ENCODE measurements around the gene SART3.
A peak's percentile ranks its signal among the peaks of the same experiment; 100 is the strongest.
"Not testable (repeated sequence)": the region's sequence is repeated elsewhere in the genome, so short reads cannot be mapped to it uniquely, and the experiment has no call there.

Gene SART3

GRCh38 chr12:108581311-108582227 is 20.6 kb upstream of the SART3 start:
- DNase-seq: no peak

- no peak for DNase-seq
Measured at GRCh38 chr12:108580531-108580930, 19.6 kb upstream of the SART3 start.

GRCh38 chr12:108578813-108579212 is 17.8 kb upstream of the SART3 start:
- no peak for DNase-seq

DNA sequence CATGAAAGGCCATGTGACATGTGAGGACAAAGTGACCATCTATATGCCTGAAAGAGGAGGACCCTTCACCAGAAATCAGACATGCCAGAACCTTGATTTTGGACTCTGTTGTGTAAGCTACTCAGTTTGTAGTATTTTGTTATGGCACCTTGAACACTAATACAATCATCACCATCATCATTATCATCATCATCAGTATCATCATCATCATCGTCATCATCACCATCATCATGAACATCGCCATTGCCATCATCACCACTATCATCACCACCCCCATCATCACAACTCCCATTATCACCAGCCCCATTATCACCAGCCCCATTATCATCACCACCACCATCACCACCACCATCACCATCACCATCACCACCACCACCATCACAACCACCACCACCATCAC is 17.3 kb upstream of the SART3 start:
- no peak for DNase-seq

GRCh38 chr12:108577458-108577857 is 16.5 kb upstream of the SART3 start:
- DNase-seq: no peak

DNA sequence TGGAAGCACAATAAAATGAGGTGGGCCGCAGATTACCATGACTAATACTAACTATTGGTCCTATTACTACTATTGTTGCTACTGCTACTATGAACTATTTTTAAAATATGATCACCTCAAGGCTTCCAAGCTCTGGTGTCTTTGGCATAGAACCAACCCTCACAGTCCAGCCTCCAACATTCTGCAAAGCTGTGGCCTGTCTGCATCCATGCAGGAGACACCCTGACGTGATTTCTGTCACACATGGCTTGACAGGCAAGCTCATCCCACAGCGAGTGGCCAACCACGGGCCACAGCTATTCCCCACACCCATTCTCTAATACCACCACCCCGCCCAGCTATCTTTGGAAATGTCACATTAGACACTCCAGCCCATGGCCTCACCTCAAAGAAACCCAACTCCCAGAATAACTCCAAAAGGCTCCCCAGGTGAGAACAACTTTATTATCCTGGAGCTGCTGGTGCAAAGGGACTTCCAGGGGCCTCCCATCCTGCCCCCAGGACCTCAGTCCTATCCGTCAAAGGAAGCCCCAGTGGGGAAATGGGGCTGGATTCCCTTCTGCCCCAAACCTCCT is 15.8 kb upstream of the SART3 start:
- no peak for DNase-seq

DNA sequence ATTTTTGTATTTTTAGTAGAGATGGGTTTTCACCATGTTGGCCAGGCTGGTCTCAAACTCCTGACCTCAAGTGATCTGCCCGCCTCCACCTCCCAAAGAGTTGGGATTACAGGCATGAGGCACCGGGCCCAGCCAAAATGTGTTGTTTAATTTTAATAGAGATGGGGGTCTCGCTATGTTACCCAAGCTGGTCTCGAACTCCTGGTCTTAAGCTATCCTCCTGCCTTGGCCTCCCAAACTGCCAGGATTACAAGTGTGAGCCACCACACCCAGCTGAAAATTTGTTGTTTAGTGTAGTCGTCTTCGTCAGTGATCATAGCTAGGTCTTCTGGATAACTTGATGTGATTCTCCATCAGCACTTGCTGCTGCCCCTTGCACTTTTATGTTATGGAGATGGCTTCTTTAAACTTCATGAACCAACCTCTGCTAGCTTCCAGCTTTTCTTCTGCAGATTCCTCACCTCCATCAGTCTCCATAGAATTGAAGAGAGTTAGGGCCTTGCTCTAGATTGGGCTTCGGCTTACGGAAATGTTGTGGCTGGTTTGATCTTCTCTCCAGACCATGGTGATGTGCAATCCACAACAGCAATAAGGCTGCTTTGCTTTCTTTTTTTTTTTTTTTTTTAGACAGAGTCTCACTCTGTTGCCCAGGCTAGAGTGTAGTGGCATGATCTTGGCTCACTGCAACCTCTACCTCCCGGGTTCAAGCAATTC is 14.4 kb upstream of the SART3 start:
- no peak for DNase-seq

- not testable (repeated sequence) for DNase-seq
Measured at GRCh38 chr12:108574276-108574675, 13.3 kb upstream of the SART3 start.

DNA sequence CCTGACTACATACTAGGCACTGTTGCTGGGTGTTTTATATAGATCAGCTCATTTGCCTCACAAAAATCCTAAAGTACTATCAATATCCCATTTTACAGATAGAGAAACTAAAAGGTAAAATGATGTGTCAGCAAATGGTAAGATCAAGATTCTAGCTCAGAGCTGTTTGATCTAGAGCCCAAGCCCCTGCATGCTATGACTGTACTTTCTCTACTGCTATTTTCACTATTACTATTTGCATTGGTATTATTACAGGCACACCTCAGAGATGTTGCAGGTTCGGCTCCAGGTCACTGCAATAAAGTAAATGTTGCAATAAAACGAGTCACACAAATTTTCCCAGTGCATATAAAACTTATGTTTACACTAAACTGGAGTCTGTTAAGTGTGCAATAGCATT is 12.3 kb upstream of the SART3 start:
- peak; percentile 88 for DNase-seq

DNA sequence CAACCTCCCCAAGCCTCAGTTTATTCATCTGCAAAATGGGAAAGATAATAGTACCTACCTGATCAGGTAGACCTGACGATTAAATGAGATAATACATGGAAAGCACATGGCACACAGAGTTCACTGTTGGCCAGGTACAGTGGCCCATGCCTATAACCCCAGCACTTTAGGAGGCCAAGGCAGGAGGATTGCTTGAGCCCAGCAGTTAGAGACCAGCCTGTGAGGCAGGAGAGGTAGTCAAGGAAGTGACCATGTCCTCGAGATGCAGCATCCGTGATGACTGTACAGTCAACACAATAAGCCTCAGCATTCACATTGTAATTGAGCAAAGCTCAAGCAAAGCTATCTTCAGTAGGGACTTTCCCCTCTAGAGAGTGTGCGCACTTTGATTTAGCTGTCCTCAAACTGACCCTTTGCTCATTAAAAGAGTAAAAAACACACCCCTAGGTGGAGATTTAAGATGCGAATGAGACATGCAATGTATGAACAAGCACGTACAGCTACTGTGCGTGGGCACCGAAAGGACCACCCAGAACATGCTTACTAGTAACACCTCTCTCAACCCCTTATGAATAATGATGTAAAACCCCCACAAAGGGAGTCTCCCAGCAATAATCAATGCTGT is 11.3 kb upstream of the SART3 start:
- peak; percentile 38 for DNase-seq

GRCh38 chr12:108571609-108572165 is 10.7 kb upstream of the SART3 start:
- no peak for DNase-seq

DNA sequence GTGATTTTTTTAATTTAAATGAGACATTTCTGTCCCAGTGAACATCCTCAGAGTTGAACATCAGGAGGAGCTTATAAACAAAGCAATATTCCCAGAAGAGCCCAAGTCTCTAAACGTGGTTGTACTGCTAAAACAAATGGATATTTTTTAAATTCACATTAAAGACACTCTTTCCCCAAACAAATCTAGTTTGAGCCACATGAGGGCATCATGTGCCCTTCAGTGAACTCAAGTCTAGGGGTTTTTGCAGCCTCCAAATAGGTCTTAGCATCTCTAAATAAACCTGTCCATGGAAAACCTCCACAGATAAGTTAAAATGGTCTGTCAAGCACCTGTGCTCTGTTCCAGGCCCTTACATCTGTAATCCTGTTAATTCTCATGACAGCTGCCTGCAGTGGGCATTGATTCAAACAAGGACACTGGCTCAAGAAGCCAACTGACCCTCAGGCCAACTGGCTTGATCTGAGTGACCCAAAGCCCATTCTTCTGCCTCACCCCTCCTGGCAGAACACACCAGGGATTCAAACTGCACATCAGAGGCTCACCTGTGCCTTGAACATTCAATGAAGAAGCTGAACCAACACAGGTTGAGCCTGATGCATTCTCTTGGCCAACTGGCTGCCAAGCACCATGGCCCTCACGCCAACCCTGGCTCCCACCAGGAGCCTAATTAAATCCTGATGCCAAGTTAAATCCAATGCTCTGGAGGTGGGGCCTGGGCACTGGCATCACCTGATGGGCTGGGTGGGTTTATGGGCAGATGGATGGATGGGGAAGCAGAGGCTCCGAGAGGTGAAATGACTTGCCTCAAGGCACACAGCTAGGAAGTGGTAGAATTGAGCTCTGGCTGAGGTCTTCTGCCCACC is 10.0 kb upstream of the SART3 start:
- peak; percentile 30 for DNase-seq

DNA sequence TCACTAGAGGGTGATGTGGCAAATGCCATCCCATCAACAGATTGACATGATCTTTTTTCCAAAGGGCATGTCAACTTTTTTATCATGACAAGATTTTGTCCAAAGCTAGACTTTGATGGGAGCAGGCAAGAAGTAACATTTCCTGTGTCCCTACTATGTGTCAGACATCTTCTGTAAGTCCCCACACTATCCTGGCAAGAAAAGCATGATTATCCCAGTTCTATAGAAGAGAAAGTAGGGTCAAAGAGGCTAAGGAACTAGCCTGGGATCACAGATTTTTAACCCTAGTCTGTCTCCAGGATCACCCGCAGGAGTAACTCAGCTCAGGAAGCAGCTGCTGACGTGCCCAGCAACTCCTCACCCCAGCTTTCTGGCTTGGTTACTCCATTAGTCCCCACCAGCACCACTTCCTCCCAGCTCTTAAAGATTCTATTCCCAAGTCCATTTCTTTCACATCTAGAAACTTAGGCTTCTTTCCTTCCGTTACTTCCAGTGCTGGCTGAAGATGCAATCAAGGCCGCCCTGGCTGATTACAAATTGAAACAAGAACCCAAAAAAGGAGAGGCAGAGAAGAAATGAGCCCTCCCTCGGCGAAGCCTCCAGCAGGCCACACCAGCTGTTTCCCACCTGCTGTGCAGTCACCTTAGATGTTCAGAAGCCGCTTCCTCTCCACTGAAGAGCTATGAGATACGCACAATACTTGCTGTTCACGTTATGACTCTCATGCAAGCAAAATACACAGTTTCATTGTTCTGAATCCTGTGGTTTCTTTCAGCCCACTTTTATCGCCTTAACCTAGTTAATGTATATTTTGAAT is 7.6 kb upstream of the SART3 start:
- DNase-seq: peak; percentile 93

GRCh38 chr12:108567406-108568337 is 6.7 kb upstream of the SART3 start:
- no peak for DNase-seq

GRCh38 chr12:108566452-108566851 is 5.5 kb upstream of the SART3 start:
- no peak for DNase-seq

DNA sequence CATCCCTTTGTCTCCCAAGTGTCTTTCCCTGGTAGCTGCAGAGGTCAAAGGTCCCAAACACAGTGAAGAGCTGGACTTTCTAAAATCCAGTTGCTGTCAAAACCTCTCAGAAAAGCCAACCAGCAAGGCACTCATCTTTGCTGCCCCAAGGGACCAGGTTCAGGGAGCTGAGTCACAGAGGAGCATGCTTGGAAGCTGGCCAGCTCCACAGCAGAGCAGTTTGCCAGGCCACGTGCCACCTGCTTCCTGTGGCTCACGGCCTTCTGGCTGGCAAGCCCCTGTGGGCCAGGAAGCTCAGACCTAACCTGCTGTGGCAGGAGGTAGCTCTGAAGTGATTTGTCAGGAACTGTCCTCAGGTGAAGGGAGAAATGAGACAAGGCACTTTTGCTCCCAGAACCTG is 5.0 kb upstream of the SART3 start:
- peak; percentile 56 for DNase-seq

GRCh38 chr12:108565146-108565545 is 4.2 kb upstream of the SART3 start:
- no peak for DNase-seq

- no peak for DNase-seq
Measured at GRCh38 chr12:108564724-108565123, 3.8 kb upstream of the SART3 start.

- DNase-seq: no peak
Measured at GRCh38 chr12:108563804-108564151, 2.8 kb upstream of the SART3 start.
